OCI-LY7 (cell line): ENCODE results near the gene IKZF1.

Experiments
- EZH2phosphoT487 ChIP-seq: fragments of 200-600 bp; sonication (generic); IDR thresholded peaks from 2 replicates; pipeline ENCODE4 v1.6.1; 2018; ENCODE audit warnings: low read depth, borderline replicate concordance, mild to moderate bottlenecking, mixed run types, antibody characterized with exemption, low read length, moderate library complexity, mixed read lengths
- TF ChIP-seq, protein P1 (sequence below): fragments of 200-600 bp; sonication (generic); conservative IDR thresholded peaks from 2 replicates; pipeline ENCODE4 v1.5.1; 2014; ENCODE audit warnings: mild to moderate bottlenecking, antibody characterized with exemption, low read length, moderate library complexity, mixed read lengths

DNA sequence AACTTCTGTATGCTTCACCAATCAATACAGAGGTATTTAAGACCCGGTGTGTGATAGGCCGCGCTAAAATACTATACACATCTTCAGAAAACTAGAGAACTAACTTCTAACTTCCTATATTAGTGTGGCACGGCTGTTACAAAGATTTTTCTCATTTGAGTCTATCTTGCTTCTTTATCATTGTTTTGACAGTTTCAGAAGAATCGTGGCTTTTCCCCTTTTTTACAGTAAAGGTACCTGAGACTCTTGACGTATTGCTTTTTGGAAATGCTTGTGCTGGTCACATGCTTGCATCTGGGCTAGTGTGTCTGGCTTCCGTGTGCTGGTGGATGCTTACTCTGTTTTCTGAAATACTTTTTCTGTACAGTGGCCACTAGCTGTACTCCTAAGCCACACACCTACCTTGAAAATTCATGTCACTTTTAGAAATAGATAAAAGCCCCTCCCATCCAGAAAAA is 12.7 kb downstream of the IKZF1 start:
- TF ChIP-seq, protein P1, sequence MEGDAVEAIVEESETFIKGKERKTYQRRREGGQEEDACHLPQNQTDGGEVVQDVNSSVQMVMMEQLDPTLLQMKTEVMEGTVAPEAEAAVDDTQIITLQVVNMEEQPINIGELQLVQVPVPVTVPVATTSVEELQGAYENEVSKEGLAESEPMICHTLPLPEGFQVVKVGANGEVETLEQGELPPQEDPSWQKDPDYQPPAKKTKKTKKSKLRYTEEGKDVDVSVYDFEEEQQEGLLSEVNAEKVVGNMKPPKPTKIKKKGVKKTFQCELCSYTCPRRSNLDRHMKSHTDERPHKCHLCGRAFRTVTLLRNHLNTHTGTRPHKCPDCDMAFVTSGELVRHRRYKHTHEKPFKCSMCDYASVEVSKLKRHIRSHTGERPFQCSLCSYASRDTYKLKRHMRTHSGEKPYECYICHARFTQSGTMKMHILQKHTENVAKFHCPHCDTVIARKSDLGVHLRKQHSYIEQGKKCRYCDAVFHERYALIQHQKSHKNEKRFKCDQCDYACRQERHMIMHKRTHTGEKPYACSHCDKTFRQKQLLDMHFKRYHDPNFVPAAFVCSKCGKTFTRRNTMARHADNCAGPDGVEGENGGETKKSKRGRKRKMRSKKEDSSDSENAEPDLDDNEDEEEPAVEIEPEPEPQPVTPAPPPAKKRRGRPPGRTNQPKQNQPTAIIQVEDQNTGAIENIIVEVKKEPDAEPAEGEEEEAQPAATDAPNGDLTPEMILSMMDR = peak; percentile 25; the same call in 1 of the 2 replicates
- TF ChIP-seq EZH2phosphoT487 = no peak
